IPS-18a (cell line): ENCODE data around the gene CEP120.
"Not testable (repeated sequence)": the region's sequence is repeated elsewhere in the genome, so short reads cannot be mapped to it uniquely, and the experiment has no call there.

Source experiments
- H3K27ac ChIP-seq: one replicate; pipeline ENCODE4 v1.5.1; 2013; ENCODE audit warnings: low read length
- H3K27me3 ChIP-seq: one replicate; pipeline ENCODE4 v1.6.1; 2013; ENCODE audit warnings: mild to moderate bottlenecking, low read length; ENCODE audit not compliant: control insufficient read depth, insufficient read depth
- H3K36me3 ChIP-seq: one replicate; pipeline ENCODE4 v1.6.1; 2013; ENCODE audit warnings: low read depth, low read length; ENCODE audit not compliant: control insufficient read depth
- H3K4me1 ChIP-seq: one replicate; pipeline ENCODE4 v1.6.1; 2013; ENCODE audit warnings: low read depth, low read length; ENCODE audit not compliant: control insufficient read depth
- H3K4me3 ChIP-seq: one replicate; pipeline ENCODE4 v1.5.1; 2013; ENCODE audit warnings: low read length
- H3K9ac ChIP-seq: one replicate; pipeline ENCODE4 v1.6.1; 2013; ENCODE audit warnings: mild to moderate bottlenecking, low read length, moderate library complexity
- H3K9me3 ChIP-seq: one replicate; pipeline ENCODE4 v1.6.1; 2013; ENCODE audit warnings: low read depth, low read length; ENCODE audit not compliant: control insufficient read depth

The CEP120 gene

DNA sequence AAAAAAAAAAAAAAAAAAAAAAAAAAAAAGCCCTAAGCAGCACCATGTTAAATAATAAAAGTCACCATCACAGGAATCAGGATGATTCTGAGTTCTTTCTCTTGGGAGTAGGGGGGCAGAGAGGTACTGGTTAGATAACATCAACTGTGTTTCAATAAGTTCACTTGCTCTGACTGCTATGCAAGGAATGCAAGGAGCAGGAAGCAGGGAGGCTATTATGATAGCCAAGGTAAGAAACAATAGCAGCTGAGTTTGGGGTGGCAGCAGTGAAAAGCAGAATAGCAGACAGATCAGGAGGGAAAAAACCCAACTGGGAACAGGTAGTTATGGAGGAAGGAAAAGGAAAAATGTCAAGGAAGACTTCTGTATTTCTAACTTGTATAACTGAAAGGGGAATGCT is 8.2 kb downstream of the CEP120 start:
- H3K27me3 ChIP-seq, result no peaks in the 10 kb centered on the region
- no peaks in the 10 kb centered on the region for H3K9me3 ChIP-seq
- H3K4me1 ChIP-seq, result no peaks in the 10 kb centered on the region
- peaks cover 29% of the 10 kb centered on the region for H3K36me3 ChIP-seq
- no peak overlapping the region for H3K4me3 ChIP-seq
- no peak overlapping the region for H3K27ac ChIP-seq
- no peak overlapping the region for H3K9ac ChIP-seq

DNA sequence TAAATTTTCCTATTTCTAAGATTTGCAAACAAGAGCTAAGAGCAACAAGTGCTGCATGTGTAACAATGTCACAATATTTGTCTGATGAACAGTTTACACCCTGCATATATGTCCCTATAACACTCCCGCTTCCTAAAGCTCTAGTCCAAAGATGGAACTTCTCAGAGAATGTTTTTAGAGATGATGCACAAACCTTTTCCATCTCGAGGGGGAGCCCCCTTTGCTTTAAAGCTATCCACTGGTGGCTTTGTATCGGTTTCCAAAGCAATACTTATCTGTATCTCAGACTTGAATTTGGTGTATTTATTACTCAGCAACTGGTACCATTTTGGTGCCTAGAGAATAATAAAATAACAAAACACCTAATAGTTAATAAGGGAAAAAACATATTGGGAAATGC is 11.0 kb downstream of the CEP120 start:
- no peak overlapping the region for H3K27ac ChIP-seq
- no peaks in the 10 kb centered on the region for H3K27me3 ChIP-seq
- no peaks in the 10 kb centered on the region for H3K9me3 ChIP-seq
- H3K4me1 ChIP-seq, result no peaks in the 10 kb centered on the region
- H3K4me3 ChIP-seq, result no peak overlapping the region
- H3K9ac ChIP-seq, result no peak overlapping the region
- H3K36me3 ChIP-seq, result peaks cover 22% of the 10 kb centered on the region

DNA sequence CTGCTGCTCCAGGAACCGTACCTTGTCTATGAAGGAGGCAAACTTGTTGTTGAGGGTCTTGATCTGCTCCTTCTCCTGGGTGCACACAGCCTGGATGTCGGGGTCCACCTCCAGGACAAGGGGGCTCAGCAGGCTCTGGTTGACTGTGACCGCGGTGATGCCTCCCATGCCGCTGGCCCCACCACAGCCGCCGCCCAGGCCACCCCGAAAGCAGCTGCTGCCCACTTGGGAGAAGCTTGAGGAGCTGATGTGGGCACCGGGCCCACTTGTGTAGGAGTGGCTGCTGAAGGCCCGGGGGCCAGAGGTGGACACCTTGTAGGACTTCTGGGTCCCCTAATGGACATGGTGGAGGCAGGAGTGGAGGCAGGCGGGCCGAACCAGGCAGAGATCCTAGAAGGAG is 21.2 kb downstream of the CEP120 start:
- not testable (repeated sequence) for H3K27me3 ChIP-seq, H3K4me1 ChIP-seq, H3K4me3 ChIP-seq, H3K9me3 ChIP-seq, H3K9ac ChIP-seq, H3K27ac ChIP-seq
- H3K36me3 ChIP-seq, result peaks cover 19% of the 10 kb centered on the region

DNA sequence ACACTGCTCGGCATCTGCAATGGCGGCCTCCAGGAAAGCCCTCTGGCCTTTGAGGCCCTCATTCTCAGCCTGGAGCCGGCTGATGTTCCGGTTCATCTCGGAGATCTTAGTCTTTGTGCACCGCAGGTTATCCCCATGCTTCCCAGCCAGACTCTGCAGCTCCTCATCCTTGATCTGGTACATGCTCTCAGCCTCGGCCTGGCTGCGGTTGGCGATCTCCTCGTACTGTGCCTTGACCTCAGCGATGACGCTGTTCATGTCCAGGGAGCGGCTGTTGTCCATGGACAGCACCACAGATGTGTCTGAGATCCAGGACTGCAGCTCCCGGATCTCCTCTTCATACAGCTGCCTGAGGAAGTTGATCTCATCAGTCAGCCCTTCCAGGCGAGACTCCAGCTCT is 21.9 kb downstream of the CEP120 start:
- Histone ChIP-seq H3K27me3 (no peaks in the 10 kb centered on the region), H3K4me3 (no peak overlapping the region), H3K36me3 (peaks cover 24% of the 10 kb centered on the region), H3K9ac (no peak overlapping the region), H3K4me1 (no peaks in the 10 kb centered on the region), H3K27ac (no peak overlapping the region), H3K9me3 (no peaks in the 10 kb centered on the region)

DNA sequence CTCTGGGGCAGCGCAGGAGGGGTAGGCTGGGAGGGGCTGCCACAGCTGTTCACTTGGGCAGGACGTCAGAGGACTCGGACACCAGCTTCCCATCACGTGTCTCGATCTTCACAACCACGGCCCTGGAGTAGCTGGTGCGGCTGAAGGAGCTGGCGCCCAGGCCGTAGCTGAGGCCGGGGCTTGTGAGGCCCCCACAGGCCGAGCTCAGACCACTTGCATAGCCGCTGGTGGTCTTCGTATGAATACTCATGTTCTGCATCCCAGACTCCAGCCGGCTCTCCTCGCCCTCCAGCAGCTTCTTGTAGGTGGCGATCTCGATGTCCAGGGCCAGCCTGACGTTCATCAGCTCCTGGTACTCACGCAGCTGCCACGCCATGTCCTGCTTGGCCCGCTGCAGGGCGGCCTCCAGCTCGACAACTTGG is 22.3 kb downstream of the CEP120 start:
- not testable (repeated sequence) for H3K4me3 ChIP-seq, H3K27ac ChIP-seq, H3K4me1 ChIP-seq, H3K27me3 ChIP-seq, H3K9ac ChIP-seq, H3K9me3 ChIP-seq
- peaks cover 24% of the 10 kb centered on the region for H3K36me3 ChIP-seq

DNA sequence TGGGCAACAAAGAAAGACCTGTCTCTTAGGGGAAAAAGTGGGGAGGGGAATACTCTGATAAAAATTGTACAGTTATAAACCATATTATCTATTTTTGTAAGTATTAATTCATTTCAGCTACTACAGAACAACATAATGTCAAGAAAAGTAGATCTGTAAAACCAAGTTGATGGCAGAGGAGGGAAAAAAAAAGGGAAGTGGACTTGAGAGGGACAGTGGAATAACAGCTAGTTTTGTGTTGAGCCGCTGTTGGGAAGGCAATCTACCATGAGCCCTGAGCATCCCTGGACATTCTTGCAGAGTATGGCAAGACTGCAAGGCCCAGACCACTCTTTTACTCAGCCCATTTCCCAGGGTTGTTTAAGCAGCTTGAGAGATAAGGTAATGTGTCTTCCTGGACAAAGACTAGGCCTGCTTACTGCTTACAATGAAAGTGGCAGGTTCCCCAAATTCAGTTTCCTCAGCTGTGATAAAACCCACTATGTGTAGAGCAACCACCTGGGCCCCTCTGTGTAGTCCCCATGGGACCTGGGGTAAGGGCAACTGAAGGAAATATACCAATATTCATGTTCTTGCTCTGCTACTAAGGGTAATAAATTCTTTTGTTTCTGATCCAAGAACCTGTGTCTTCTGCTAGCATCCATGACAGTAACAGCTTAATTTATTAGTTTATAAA is 25.0 kb downstream of the CEP120 start:
- H3K27me3 ChIP-seq, result no peaks in the 10 kb centered on the region
- H3K4me1 ChIP-seq, result no peaks in the 10 kb centered on the region
- H3K9ac ChIP-seq, result no peak overlapping the region
- H3K9me3 ChIP-seq, result no peaks in the 10 kb centered on the region
- no peak overlapping the region for H3K27ac ChIP-seq
- no peak overlapping the region for H3K4me3 ChIP-seq
- peaks cover 17% of the 10 kb centered on the region for H3K36me3 ChIP-seq

DNA sequence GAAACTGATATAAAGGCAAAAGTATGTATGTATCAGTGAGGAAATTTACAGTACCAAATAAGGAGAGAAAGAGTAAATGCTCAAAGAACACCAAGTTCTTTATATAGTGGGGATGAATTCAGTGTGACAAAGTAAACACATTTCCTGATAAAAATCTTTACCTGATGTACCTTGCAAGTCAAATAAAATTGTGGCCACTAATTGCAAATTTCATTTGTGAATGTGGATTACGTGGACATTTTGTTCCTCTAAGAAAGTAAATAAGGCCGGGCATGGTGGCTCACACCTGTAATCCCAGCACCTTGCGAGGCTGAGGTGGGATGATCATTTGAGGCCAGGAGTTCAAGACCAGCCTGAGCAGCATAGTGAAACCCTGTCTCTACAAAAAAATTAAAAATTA is 25.7 kb downstream of the CEP120 start:
- Histone ChIP-seq H3K27me3 (no peaks in the 10 kb centered on the region), H3K9ac (no peak overlapping the region), H3K4me3 (no peak overlapping the region), H3K27ac (no peak overlapping the region), H3K9me3 (no peaks in the 10 kb centered on the region), H3K4me1 (no peaks in the 10 kb centered on the region), H3K36me3 (peaks cover 18% of the 10 kb centered on the region)

DNA sequence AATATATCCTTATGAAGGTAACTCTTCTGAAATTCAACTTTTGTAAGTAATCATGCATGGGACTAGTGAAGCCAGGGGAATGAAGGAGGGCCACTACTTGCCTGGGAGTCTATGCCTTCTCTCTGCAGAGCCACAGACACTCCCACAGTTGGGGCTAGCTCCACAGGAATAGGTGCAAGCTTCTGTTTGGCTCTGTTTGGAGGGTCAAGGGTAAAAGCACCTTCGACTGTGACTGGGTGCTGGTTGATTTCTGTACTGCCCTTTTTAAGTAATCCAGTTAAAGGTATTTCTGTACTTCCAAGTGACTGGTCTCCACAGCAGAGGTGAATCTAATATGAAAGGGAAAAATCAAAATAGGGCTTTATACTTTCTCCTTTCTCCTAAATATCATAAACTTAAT is 32.2 kb downstream of the CEP120 start:
- peaks cover 40% of the 10 kb centered on the region for H3K36me3 ChIP-seq
- H3K9me3 ChIP-seq, result no peaks in the 10 kb centered on the region
- H3K4me1 ChIP-seq, result no peaks in the 10 kb centered on the region
- no peaks in the 10 kb centered on the region for H3K27me3 ChIP-seq
- H3K4me3 ChIP-seq, result no peak overlapping the region
- H3K9ac ChIP-seq, result no peak overlapping the region
- no peak overlapping the region for H3K27ac ChIP-seq

DNA sequence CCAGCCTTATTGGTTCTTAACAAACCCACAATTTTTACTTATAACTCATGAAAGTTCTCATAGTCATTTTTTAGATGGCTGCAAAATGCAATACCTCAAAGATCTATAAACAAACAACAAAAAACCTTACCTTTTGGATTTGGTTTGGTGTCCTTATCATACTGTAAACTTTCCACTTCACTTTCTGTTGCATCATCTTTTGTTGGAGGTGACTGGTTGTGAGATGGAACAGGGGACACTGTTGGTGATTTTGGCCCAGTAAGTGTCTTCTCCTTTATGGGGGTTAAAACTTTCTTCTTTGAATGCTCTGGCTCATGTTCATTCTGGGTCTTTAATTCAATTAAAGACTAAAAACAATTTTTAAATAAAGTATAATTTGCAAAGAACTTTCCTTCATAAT is 33.4 kb downstream of the CEP120 start:
- H3K9me3 ChIP-seq, result no peaks in the 10 kb centered on the region
- H3K27ac ChIP-seq, result no peak overlapping the region
- no peaks in the 10 kb centered on the region for H3K27me3 ChIP-seq
- no peaks in the 10 kb centered on the region for H3K4me1 ChIP-seq
- no peak overlapping the region for H3K4me3 ChIP-seq
- no peak overlapping the region for H3K9ac ChIP-seq
- H3K36me3 ChIP-seq, result peaks cover 42% of the 10 kb centered on the region

DNA sequence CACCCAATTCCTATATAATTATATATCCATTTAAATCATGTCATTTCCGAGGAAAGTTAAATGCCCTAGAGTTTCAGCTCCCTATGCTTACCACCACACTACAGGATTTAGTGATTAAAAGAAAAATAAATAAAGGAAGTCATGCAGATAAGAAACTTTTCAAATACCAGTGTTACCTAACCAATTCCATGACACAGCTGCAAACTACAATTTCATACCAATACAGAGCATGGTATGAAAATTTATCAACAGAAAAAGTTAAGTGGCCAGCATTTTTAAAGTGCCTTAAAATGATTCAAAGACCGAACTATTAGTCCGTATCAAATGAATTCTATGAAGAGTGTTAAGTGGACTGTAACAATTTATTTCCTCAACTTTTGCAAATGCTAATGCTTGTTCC is 35.9 kb downstream of the CEP120 start:
- peaks cover 39% of the 10 kb centered on the region for H3K36me3 ChIP-seq
- no peak overlapping the region for H3K9ac ChIP-seq
- H3K4me3 ChIP-seq, result no peak overlapping the region

DNA sequence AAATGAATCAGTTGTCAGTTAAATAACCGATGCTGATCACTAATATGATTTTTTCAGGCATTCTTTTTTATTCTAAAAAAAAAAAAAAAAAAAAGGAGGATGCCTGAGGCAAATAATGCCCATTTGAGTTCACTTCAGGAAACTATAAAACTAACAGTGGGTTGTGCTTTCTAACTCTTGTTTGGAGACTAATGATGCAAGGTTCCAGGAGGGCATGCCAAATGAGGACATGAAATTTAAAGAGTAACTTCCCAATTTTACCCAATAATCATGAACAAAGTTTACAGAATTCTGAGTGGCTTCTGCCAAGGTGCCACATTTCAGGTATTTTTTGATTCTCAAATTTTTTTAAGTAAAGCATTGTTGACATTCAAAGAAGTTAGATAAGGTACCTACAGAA is 41.0 kb downstream of the CEP120 start:
- H3K27me3 ChIP-seq, result no peaks in the 10 kb centered on the region
- no peaks in the 10 kb centered on the region for H3K4me1 ChIP-seq
- H3K36me3 ChIP-seq, result peaks cover 27% of the 10 kb centered on the region
- no peaks in the 10 kb centered on the region for H3K9me3 ChIP-seq
- no peak overlapping the region for H3K27ac ChIP-seq
- H3K9ac ChIP-seq, result no peak overlapping the region
- H3K4me3 ChIP-seq, result no peak overlapping the region

More for the DNA sequence above, 35.9 kb downstream of the CEP120 start:
- no peaks in the 10 kb centered on the region for H3K4me1 ChIP-seq
- no peaks in the 10 kb centered on the region for H3K9me3 ChIP-seq
- no peak overlapping the region for H3K27ac ChIP-seq
- no peaks in the 10 kb centered on the region for H3K27me3 ChIP-seq

DNA sequence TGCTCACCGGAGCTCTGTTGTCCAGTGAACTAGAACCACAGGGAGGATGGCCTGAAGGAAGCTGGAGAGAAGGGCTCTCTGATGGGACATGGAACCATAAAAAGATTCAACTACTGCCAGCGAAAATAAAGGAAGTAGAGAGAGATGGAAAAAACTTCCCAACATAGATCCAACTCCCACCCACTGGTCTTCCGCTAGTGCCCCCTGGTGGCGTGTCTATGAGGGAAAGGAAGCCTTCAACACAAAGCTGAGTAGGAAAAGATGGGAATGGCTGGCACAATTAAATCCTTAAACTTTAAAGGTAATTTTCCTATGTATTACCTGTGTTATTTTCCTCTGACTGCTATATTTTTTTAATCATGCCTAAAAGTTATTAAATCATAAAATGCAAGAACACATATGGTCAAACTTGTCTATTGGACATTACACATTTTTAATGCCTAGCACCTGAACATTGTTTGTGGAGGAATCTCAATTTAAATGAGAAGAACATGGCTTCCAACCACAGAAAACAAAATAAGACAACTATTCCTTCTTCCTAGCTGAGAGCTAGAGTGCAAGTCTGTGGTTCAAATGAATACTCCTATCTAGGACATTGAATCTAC is 51.5 kb downstream of the CEP120 start:
- H3K4me1 ChIP-seq, result no peaks in the 10 kb centered on the region
- peaks cover 16% of the 10 kb centered on the region for H3K36me3 ChIP-seq
- no peaks in the 10 kb centered on the region for H3K9me3 ChIP-seq
- no peak overlapping the region for H3K27ac ChIP-seq
- no peak overlapping the region for H3K9ac ChIP-seq
- H3K4me3 ChIP-seq, result no peak overlapping the region
- H3K27me3 ChIP-seq, result no peaks in the 10 kb centered on the region
